GM18861 (cell line): ENCODE results near the gene NPC2.

Experiments used
- ATAC-seq: cut with Tn5 transposase; IDR thresholded peaks from one replicate; pipeline ENCODE4 v1.9.1; 2021; ENCODE audit not compliant: unreplicated experiment

NPC2 gene

DNA sequence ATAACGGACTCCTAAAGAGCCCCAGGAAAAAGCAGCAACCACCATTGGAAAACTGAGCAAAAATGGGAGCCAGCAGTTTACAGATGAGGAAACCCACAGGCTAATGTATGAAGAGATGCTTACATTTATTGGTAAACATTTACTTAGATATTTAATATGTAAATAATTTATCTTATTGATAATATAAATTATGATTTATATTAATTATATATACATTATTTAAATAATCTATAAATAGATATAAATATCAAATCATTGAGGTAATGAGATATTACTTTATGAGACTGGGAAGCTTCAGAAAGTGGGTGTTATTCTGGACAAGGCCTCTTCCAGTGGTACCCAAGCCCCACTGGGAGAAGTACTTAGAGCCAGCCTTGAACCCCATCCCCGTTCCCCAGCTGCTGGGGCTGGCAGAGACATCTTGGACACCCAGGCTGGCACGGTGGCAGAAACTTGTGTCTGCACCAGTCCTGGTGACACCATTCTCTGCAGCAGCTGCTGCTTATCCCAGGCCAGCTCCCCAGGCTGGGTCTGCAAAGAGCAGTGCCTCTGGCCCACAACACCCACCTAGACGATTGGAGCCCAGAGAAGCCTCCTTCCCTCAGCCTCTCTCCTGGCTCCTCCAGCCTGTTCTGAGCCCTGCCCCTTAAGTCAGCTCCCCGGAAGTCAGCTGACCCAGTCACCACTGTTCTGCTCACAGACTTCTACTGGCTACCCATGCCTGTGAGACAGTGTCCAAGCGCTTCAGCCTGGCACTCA is 26.4 kb upstream of the NPC2 start:
- ATAC-seq: no peak

DNA sequence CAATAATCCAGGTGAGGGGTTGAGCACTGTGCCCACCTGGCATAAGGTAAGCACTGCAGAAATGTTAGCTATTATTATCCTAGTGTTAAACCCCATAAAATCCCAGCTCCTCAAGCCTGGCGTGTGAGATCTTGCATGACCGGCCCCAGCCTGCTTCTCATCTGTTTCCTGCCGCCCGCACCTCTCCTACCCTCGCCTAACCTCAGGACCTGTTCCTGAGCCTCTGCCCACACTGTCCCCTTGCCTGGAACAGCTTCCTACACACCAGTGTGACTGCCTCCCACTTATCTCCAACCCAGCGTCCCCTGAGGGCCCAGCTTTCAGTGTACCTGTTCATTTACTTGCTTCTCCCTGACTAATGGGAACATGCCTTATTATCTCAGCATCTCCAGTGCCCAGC is 25.1 kb upstream of the NPC2 start:
- ATAC-seq: no peak

DNA sequence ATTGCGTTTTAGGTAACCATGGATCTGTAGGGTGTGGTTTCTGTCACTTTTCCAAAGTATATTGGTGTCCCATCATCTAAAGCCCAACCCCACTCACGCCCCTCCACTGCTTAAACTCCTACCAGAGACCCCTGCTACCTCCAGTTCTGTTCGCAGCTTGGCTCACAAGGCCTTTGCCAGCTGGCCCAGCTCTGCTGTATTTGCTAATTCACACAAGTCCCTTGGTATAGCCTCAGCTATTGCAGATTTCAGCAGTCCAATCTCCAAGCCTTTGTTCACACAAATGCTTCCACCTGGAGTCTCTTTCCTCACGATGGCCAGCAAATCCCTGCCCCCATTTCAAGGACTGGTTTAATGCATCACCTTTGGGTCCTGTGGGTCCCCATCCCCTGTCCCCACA is 24.6 kb upstream of the NPC2 start:
- no peak for ATAC-seq

DNA sequence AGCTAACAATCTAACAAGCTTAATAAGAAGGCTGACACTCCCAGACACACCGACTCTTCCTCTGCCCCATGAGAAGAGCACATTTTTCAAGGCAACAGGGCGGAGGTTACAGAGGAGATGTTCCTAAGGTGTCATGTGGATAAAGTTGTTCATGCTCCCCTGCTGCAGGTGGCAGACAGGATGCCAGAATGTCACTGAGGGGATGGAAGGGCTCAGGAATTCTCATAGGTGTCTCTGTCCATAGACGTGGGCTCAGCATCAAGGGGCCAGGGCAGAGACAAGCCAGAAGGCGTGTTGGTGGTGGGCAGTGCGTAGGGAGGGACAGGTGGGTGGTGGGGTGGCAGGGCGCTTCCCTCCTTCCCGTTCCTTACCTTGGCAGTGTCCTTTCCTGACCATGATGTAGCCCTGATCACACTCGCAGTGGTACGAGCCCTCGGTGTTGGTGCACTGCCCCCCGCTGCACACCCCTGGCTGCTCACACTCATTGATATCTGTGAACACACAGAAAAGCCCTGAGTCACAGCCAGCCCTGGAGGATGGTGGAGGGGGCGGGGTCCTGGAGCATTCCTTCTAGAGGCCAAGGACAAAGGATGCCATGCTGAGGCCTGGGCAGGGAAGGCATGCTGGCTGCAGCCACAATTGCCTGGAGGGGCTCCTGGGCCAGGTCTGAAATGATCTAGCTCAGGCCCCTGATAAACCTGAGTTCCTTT is 23.5 kb upstream of the NPC2 start:
- ATAC-seq: no peak

DNA sequence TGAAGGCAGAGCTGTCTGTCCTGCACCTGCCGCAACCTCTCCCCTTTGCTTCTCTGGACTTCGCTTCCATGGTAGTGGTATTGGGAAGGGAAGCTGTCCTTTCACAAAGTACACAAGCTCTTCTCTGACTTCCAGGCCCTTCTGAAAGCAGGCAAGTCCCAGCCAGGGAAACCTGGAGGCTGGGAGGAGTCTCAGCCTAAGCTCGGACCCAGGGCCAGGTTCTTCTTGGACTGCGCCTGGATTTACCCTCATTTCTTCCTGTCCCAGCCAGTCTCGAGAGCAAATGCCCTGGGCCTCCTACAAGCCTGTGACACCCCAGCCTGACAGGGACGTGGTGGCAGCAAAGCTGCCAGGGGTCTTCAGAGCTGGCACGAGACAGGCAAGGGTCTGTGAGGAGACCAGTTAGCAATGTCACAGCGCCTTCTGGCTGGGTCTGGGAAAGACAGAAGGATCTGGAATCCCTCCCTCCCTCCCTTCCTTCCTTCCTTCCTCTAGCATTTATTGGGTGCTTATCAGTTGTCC is 22.8 kb upstream of the NPC2 start:
- ATAC-seq: no peak

DNA sequence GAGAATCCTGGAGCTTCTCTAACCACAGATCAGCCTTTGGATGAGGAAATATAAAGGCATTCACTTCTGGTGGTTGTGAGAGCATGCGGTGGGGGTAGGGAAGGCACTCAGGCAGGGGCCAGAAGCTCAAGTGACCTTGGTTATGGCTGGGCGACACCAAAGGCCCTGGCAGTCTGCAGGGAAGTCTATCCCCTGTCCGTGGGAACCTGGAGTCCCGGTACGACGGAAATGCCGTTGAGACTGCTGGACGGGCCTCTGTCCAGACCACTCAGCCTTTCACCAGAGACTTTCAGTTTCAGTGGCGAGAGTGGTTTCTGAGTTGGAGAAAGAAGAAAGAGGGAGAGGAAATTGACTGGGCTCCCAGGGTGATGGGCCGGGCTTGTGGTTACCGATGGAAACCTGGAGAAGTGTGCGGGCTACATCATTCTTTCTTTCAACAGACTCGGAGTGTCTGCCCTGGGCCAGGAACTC is 21.4 kb upstream of the NPC2 start:
- ATAC-seq: no peak

DNA sequence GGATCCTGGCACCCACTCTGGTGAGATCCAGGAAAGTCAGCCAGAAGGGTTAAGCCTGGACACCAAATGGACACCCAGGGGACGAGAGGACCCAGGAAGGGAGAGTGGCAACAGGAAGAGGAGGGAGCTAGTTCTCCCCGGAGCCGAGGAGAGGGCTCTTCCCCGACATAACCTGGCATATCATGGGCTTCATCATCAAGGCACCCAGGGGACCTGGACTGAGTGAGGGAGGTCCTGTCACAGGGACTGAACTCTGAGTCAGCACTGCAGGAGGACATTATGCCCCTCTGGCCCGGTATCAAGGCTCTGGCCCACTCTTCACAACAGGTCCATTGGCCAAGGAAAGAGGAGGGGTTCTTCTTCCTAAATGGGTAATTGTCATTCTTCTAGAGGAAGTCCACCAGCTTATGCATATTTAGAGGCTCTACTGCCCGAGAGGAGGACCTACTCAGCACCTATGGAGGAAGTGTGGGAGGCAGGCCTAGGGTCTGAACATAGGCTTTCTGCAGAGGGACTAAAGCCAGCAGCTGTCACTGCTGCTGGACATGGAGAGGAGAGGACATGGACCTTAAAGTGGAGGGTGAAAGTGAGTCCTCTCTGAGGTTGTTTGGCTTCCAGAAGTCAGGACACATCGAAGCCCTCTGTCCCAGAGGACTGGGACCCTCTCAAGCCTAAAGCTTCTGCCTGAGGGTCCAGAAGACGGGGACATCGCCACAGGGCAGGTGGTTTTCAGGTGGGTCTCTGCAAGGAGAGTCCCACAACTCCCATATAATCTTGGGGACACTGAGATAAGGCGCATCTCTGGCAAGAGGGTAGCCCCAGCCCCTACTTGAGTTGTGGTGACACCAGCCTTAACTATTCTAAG is 19.1 kb upstream of the NPC2 start:
- ATAC-seq: no peak

DNA sequence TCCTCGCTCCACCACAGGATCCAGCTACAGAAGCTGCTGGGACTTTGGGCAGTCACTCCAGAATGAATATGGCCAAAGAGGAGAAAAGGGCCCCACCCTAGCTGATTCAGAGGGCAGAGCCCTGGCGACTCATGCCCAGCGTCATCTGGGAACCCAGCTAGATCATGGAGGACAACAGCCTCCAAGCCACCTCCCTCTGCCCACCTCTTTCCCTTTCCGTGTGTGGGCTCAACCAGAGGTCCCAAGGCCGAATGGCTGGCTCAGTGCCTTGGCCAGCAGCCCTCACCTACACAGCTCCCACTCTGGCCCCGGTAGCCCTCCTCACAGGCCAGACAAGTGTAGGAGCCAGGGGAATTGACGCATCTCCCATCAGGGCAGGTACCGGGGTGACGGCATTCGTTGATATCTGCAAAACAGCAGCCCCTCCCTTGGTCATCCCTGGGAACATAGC is 17.9 kb upstream of the NPC2 start:
- ATAC-seq: no peak

DNA sequence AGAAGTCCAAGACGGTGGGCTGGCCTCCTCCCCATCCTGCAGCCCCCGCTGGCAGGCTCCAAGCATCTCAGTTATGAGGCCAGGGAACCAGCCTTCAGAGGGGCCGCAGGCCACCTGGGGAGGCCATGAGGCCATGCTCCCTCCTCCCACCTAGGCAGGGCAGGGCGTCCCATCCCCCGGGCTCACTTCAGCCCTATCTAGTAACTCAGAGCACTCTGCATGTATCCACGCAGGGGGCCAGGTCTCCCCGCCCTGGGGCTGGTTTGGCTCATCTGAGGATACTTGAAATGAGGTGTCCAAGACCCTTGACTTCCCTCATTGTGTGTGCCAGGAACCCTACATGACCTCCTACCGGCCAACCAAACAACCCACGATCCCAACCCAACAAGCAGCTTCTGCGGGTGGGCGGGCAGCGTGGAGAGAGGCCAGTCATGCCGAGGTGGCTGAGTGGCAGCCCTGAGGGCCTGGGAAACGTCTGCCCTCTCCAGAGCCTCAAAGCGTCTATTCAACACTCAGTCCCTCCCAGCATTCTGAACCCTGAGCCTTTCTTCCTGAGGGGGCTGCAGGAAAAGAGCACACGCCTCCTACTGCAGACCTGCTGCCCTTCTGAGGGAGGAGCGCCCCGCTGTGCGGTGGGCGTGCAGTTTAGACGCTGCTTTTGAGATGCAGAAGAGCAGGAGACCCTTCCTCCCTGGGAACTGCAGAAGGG is 17.3 kb upstream of the NPC2 start:
- ATAC-seq: no peak

DNA sequence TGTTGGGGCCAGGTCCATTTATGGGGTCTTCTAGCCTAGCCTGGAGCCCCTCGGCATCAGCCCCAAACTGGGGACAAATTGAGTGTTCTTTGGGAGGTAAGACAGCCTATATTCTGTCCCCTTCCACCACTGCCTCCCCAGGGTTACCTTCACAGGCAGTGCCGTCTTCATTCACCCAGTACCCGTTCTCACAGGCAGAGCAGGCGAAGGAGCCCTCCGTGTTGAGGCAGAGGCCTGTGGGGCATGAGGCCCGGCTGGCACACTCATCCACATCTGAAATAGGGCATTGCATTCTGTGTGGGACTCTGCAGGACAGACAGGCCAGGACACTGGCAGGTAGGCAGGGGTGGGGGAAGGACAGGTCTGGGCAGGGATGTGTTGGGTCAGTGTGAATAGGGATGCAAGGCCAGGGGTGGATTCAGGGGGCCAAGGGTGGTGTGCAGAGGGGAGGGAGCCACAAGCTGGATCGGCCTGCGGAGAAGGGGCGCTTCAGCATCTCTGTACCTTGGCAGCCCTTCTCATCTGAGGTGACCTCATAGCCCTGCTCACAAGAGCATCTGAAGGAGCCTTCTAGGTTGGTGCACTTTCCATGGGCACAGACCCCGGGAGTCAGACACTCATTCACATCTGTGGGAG is 16.6 kb upstream of the NPC2 start:
- no peak for ATAC-seq

DNA sequence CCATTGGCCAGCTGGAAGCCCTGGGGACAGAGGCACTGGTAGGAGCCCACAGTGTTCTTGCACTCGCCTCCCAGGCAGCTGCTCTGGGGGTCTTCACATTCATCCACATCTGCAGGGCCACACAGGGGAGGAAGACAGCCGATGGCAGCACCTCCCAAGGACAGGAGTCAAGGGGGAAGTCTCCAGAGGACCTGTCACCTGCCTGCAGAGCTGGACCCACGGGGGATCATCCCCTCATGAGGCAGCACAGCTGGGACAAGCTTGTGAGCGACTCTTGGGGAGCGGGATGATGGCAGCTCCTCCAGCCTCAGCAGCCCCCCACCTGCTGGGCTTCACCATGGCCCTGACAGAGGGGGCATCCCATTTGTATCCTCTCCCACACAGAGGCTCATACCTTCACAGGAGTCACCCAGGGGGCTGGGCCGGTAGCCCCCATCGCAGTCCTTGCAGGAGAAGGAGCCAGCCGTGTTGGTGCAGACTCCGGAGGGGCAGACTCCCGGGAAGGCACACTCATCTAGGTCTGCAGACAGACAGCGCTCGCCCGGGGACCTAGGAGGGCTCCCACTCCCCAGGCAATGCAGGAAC is 15.8 kb upstream of the NPC2 start:
- no peak for ATAC-seq

DNA sequence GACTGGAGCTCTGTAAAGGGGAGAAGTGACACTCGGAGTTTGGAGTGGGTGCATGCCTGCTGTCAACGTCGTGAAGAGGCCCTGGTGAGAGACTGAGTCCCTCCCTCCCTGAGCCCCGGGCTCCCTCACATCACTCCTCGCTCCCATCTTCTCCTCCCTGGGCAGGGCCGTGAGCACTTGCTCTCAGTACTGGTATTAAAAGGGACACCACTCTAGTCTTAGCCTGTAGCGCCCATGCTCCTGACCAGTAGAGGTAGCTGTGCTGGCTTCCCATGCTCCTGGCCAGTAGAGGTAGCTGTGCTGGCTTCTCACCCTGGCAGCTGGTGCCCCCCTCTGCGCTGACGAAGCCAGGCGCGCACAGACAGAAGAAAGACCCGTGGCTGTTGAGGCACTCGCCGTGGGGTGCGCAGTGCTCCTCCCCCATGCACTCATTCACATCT is 15.2 kb upstream of the NPC2 start:
- ATAC-seq: no peak

DNA sequence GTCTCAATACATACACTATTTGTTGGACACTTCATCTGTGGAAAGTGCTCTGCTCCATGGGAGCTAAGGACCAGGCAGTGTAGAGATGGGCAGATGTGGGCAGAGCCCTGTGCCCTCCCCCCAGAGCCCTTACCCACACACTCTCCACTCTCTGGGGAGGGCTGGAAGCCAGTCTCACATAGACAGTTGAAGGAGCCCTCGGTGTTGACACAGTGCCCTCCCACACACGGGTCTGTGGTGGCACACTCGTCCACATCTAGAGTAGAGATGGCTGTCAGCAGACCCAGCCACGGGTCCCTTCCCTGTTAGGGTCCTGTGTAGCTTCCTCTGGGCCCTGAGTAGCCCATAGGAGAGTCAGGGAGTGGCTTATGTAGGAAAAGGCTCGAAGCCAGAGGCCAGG is 14.7 kb upstream of the NPC2 start:
- ATAC-seq: no peak

DNA sequence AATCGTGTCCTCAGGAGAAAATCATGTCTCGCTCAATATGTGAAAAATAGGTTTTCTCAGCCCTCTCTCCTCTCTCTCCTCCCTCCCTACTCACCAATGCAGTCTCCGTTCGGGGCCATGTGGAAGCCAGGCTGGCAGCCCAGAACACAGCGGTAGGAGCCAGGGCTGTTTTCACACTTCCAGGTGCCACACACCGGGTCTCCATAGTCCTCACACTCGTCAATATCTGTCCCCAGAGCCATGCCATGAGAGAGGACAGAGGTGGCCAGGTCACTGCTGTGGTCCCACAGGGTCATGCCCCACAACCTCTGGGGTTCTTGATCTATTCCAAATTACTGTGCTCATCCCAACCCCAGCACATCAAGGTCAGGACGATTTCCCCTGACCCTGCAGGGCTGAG is 14.0 kb upstream of the NPC2 start:
- no peak for ATAC-seq

DNA sequence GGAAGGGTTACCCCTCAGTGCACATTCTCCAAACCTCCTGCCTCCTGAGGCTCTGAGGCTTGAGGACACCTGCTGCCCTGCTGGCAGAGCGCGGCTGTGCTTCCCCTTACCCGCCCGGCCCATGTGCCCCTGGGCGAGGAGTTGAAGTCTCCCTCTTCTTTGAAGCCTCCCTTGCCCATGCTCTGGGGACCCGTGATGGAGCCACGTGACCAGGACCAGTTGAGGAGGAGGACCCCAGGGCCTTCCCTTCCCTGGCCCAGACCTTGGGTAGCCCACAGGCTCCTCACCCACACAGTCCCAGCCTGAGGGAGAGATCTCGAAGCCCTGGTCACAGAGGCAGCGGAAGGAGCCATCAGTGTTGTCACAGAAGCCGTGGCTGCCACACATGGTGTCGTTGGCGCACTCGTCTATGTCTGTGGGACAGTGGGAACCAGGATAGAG is 13.3 kb upstream of the NPC2 start:
- ATAC-seq: no peak

DNA sequence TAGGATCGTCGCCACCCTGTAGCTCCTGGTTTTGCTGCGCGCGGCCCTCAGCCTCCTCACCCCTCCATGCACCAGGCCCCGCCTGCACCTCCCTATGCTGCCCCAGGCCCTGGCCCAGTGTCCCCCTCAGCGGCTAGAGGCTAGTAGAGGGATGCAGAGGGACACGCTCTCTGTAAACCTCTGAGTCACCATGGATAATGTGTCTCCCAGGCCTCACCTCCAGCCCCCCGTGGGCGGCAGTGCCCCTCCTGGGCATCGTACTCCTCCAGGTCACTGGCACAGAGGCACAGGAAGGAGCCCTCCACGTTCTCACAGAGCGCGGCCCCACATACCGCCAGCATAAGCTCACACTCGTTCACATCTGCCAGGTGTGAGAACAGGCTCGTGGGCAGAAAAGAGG is 12.7 kb upstream of the NPC2 start:
- no peak for ATAC-seq

DNA sequence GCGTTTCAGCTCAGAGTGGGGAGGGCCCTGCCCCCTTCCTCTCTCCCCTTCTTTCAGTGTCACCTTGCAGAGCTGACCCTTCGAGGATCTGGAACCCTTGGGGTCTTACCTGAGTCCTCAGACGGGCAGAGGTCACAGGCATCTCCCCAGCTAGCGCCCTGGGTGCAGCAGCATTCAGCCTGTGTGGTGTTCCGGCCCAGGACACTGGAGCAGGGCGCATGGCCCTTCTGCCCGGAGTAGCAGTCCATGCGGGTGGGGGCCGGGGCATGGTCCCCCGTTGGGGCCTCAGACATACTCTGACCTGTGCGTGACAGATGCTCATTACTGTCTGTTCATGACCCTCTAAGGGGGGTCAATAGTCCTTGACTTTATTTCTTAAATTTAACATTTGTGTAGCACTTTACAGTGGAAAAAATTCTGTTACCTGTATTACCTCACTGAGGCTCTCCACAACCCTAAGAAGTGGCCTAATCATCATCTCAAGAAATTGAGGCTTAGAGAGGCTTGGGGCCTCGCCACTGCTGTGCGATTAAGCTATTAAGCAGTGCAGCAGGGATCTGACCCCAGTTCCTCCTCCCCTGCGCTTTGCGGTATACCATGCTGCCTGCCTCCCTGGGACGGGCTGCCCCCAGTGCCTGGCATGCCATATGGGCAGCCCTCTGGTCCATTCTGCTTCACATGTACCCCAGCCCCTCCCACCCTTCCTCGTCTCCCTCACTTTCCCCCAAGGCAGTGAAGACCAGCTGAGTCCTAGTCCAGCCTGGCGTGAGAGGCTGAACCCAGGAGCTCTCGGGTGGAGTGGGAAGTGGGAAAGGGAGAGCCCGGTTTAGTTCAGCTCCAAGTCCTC is 12.0 kb upstream of the NPC2 start:
- ATAC-seq: no peak

DNA sequence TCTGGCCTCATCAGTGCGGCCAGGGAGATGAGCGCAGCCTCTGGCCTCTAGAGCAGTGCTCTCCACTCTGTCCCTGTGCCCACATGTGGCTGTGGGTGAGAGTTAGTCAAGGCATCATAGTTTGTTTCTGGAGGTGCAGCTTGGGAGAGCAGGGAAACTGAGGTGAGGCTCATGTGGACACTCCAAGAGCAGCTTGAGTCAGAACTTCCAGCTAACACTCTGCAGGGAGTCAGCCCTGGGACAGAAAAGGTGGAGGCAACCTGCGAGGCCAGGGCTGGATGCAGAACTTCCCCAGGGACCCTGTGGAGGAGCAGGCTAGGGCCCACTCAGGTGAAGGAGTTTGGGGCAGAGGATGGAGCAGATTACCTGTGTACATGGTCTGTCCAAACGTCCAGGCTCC is 11.3 kb upstream of the NPC2 start:
- no peak for ATAC-seq

DNA sequence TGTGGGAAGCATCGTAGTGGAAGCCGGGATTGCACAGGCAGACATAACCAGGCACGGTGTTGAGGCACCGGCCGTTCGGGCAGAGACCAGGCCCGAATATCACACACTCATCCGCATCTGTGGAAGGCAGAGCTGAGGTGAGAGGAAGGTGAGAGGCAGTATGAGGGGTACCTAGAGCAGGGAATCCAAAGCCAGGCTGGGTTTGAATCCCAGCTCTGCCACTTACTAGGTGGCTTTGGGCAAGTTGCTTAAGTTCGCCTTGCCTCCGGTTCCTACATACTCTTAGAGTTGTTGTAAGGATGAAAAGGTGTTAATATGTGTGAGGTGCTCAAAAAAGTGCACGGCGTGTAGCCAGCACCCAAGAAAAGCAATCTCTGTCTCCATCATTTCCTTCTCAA is 10.8 kb upstream of the NPC2 start:
- no peak for ATAC-seq
